IPS DF 6.9 (cell line): ENCODE data around the gene ALPL.

Experiments
- DNase-seq: peaks from one replicate; pipeline ENCODE4 v3.0.0-alpha.2; 2013; ENCODE audit warnings: low read depth, low spot score
- H3K27ac ChIP-seq: one replicate; pipeline ENCODE4 v1.5.1; 2013; ENCODE audit warnings: low read length, control low read depth
- H3K27me3 ChIP-seq: 2 replicates; pipeline ENCODE4 v1.6.1; 2013; ENCODE audit warnings: mild to moderate bottlenecking, low read length; ENCODE audit not compliant: control insufficient read depth, insufficient read depth
- H3K36me3 ChIP-seq: 2 replicates; pipeline ENCODE4 v1.6.1; 2013; ENCODE audit warnings: low read length; ENCODE audit not compliant: control insufficient read depth, insufficient read depth
- H3K4me1 ChIP-seq: 2 replicates; pipeline ENCODE4 v1.6.1; 2013; ENCODE audit warnings: low read length; ENCODE audit not compliant: control insufficient read depth, insufficient read depth
- H3K4me3 ChIP-seq: 2 replicates; pipeline ENCODE4 v1.5.1; 2013; ENCODE audit warnings: mild to moderate bottlenecking, low read length
- H3K9me3 ChIP-seq: 2 replicates; pipeline ENCODE4 v1.6.1; 2013; ENCODE audit warnings: low read length, inconsistent platforms; ENCODE audit not compliant: control insufficient read depth, insufficient read depth
- WGBS: extraction: QIAGEN DNeasy Blood & Tissue Kit; methylation state at CpG from one replicate; pipeline ENCODE4 v1.1.7; 2013; ENCODE audit warnings: mixed read lengths, missing lambda C conversion rate; ENCODE audit not compliant: insufficient read length, insufficient coverage; 5-methylcytosine and 5-hydroxymethylcytosine counted together

Gene ALPL

DNA sequence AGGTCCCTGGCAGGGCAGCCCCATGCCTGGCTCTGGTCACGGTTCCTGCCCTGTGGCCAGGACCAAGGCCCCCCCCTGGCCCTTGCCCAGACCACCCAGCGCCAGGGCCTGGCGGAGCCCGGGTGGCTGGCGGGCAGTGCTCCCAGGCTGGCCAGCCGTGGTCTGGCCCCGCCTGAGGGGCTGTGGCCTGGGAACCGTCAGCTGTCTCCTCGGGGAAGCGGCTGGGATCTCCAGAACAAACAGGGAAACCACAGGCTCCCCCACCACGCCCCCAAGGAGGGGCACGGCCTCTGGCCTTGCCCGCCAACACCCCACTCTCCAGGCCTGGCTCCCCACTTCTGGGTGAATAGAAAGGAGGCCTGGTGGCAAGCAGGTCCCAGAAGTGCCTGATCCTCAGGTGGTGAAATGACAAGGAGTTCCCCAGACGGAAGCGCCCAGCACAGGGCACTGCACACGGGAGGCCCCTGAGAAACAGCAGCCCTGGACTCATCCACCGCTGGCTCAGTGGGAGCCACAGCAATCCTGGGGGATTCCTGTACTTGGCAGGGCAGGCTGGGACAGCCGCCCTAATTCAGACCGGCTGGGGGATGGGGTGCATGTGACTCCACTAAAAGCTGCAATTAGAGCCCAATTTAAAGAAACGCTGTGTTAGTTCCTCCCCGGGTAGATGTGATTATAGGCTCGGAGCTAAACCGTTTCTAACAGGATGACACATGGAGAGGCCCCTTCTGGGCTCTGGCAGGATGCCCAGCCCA lies 81.1 kb downstream of the ALPL start:
- DNase-seq, result no peak
- no peak overlapping the region for H3K27ac ChIP-seq

GRCh38 chr1:21590934-21591333 lies 81.7 kb downstream of the ALPL start:
- no peak for DNase-seq

More for the DNA sequence above, 81.1 kb downstream of the ALPL start:
- WGBS, result no CpG with 5 or more reads among the region's 23 CpGs
- H3K4me1 ChIP-seq, result peaks cover 6% of the 10 kb centered on the region; the same call in 1 of the 2 replicates
- no peak overlapping the region for H3K4me3 ChIP-seq
- no peaks in the 10 kb centered on the region; the same call in 1 of the 2 replicates for H3K36me3 ChIP-seq
- no peaks in the 10 kb centered on the region for H3K9me3 ChIP-seq
- H3K27me3 ChIP-seq, result no peaks in the 10 kb centered on the region

DNA sequence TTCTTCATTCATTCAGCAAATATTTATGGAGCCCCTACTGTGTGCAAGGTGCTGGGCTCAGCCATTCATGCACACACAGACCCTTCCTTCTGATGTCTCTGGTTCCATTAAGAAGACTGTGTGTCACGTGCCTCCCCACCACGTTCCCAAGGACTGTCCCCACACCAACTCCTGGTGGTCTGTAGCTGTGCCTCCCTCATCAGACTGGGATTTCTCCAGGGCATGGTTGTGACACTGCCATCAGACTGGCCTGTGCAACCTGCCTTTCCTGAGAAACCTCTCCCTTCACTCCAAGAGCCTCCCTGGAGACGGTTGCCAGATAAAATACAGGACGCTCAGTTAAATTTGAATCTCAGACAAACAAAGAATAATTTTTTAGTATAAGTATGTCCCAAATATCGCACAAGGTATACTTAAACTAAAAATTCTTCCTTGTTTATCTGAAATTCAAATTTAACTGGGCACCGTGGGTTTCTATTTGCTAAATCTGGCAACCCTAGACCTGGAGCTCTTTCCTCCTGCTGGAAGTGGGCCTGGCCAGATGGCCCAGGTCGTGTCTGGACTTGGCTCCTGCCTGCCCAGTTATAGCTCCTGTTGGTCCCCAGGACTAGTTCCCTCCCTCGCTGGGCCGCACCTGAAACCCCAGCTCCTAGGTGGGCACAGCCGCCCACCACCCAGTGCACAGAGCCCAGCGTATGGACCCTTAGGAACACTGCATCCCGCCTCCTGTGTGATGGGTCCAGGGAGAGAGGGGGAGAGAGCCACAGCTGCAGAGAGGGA lies 83.1 kb downstream of the ALPL start:
- Histone ChIP-seq H3K27ac (no peak overlapping the region), H3K4me3 (no peak overlapping the region), H3K36me3 (no peaks in the 10 kb centered on the region; the same call in 1 of the 2 replicates), H3K9me3 (no peaks in the 10 kb centered on the region), H3K4me1 (peaks cover 6% of the 10 kb centered on the region; the same call in 1 of the 2 replicates), H3K27me3 (no peaks in the 10 kb centered on the region)
- no CpG with 5 or more reads among the region's 12 CpGs for WGBS
- no peak for DNase-seq

More at GRCh38 chr1:21590934-21591333, 81.7 kb downstream of the ALPL start:
- H3K9me3 ChIP-seq, result no peaks in the 10 kb centered on the region
- H3K4me3 ChIP-seq, result no peak overlapping the region
- peaks cover 6% of the 10 kb centered on the region; the same call in 1 of the 2 replicates for H3K4me1 ChIP-seq
- H3K36me3 ChIP-seq, result no peaks in the 10 kb centered on the region; the same call in 1 of the 2 replicates
- no peak overlapping the region for H3K27ac ChIP-seq
- H3K27me3 ChIP-seq, result no peaks in the 10 kb centered on the region
- no CpG with 5 or more reads among the region's 13 CpGs for WGBS

DNA sequence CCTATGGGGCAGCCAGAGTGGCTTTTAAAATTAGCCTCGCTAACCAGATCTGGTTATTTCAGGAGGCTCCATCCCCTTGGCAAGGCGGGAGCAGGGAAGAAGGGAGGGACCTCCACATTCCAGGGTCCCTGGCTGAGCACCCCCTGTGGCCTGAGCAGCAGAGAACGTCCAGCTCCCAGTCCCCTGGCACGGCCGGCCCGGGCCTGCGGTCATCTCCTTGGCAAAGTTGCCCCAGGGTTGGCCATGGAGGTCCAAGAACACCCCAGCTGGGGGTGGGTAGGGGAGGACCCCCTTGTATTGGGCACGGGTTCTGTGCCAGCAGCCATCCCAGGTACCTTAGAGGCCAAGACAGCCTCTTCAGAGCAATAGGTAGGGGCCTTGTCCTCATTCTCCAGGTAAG lies 84.0 kb downstream of the ALPL start:
- no CpG with 5 or more reads among the region's 8 CpGs for WGBS
- H3K27ac ChIP-seq, result no peak overlapping the region
- DNase-seq, result no peak
- no peaks in the 10 kb centered on the region for H3K9me3 ChIP-seq
- H3K4me3 ChIP-seq, result no peak overlapping the region
- no peaks in the 10 kb centered on the region for H3K27me3 ChIP-seq
- no peaks in the 10 kb centered on the region; the same call in 1 of the 2 replicates for H3K36me3 ChIP-seq
- peaks cover 6% of the 10 kb centered on the region; the same call in 1 of the 2 replicates for H3K4me1 ChIP-seq

- no peak for DNase-seq
- peaks cover 6% of the 10 kb centered on the region; the same call in 1 of the 2 replicates for H3K4me1 ChIP-seq
- no CpG with 5 or more reads among the region's 11 CpGs for WGBS
- no peaks in the 10 kb centered on the region for H3K27me3 ChIP-seq
- H3K36me3 ChIP-seq, result no peaks in the 10 kb centered on the region; the same call in 1 of the 2 replicates
- H3K4me3 ChIP-seq, result no peak overlapping the region
- H3K9me3 ChIP-seq, result no peaks in the 10 kb centered on the region
- H3K27ac ChIP-seq, result no peak overlapping the region
Measured at GRCh38 chr1:21594501-21594900, 85.3 kb downstream of the ALPL start.

DNA sequence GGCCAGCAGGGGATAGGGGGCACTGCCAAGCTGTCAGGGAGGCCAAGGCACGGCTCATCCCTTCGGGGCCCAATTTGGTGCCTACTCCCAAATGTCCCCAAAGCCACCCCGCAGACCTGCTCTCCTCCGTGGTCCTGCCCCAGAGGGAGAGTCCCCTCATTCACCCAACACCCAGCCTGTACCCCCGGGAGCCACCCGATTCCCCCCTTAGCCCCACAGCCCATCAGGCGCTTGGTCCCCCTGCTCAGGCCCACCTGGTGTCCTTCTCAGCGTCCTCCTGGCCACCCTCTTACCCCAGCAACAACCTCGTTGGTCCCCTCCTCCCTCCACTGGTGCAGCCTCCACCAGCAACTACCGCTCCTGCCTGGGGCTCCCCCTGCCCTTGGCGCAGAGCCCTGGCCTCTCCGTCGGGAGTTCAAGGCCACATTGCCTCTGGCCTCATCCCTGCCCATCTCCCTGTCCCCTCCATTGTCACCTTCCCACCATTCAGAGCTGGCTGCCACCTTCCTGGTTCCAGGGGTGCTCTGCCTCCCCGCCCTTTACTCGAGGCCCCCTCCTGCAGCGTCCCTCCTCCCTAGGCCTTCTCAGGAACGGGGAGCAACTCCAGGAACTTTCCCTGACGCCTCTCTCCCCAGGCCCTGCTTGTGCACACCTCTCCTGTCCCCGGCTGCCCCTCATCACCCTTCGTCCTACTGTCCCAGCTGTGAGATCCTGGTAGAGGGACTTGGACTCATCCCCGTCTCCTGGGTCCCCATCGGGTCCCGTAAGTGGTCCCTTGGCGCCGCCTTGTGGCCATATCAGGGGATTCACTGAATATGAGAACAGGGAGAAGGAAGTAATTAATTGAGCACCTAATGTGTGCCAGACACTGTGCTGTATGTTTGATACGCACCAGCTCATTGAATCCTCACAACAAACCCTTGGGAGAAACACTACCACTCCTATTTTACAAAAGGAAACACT lies 86.0 kb downstream of the ALPL start:
- no peak overlapping the region for H3K4me3 ChIP-seq
- DNase-seq, result no peak
- WGBS, result no CpG with 5 or more reads among the region's 26 CpGs
- H3K9me3 ChIP-seq, result no peaks in the 10 kb centered on the region
- no peaks in the 10 kb centered on the region for H3K27me3 ChIP-seq
- H3K4me1 ChIP-seq, result peaks cover 6% of the 10 kb centered on the region; the same call in 1 of the 2 replicates
- no peak overlapping the region for H3K27ac ChIP-seq
- H3K36me3 ChIP-seq, result no peaks in the 10 kb centered on the region; the same call in 1 of the 2 replicates

- DNase-seq, result no peak
- Histone ChIP-seq H3K27ac (no peak overlapping the region), H3K27me3 (no peaks in the 10 kb centered on the region), H3K4me3 (no peak overlapping the region), H3K36me3 (no peaks in the 10 kb centered on the region; the same call in 1 of the 2 replicates), H3K4me1 (peaks cover 3% of the 10 kb centered on the region; the same call in 1 of the 2 replicates), H3K9me3 (no peaks in the 10 kb centered on the region)
- no CpG with 5 or more reads among the region's 11 CpGs for WGBS
Measured at GRCh38 chr1:21596174-21596573, 87.0 kb downstream of the ALPL start.

DNA sequence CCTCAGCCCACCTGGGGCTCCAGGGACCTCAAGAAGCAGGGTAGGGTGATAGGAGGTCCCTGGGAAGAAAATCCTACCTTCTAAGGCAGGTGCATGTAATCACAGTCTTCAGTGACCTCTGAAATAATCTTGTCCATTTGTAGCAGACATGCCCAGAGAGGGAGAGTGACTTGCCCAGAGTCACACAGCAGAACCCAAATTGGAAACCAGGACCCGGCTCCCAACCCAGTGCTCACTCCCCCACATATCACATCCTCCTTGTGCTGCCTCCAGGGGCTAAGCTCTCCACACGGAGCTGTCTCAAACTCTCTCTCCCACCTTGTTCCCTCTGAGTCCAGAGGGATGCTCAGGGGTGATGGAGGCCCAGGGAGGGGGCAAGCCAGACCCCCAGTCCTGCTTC lies 87.4 kb downstream of the ALPL start:
- no peak overlapping the region for H3K4me3 ChIP-seq
- H3K27me3 ChIP-seq, result no peaks in the 10 kb centered on the region
- no peak for DNase-seq
- peaks cover 3% of the 10 kb centered on the region; the same call in 1 of the 2 replicates for H3K4me1 ChIP-seq
- WGBS, result no CpG with 5 or more reads among the region's 2 CpGs
- no peaks in the 10 kb centered on the region for H3K9me3 ChIP-seq
- H3K36me3 ChIP-seq, result no peaks in the 10 kb centered on the region; the same call in 1 of the 2 replicates
- no peak overlapping the region for H3K27ac ChIP-seq

DNA sequence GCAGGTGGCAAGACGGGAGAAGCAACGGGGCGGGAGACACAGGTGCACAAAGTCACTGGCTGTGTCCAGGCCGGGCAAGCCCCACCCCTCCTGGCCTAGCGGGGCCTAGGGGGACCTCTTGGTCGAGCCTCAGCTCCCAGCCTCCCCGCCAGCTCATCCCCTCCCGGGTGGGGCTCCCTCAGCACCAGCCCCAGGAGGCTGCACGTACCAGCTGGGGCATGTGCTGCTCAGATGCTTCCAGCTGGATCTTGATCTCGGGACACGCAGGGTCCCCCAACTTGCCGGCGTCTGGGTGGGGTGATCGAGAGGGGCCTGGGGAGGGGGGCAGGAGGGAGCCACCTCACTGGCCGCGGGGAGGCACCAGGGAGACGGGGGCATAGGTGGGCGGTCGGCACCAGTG lies 88.5 kb downstream of the ALPL start:
- no CpG with 5 or more reads among the region's 19 CpGs for WGBS
- no peaks in the 10 kb centered on the region for H3K27me3 ChIP-seq
- no peaks in the 10 kb centered on the region for H3K4me1 ChIP-seq
- no peak overlapping the region for H3K4me3 ChIP-seq
- H3K36me3 ChIP-seq, result no peaks in the 10 kb centered on the region; the same call in 1 of the 2 replicates
- H3K9me3 ChIP-seq, result no peaks in the 10 kb centered on the region
- no peak for DNase-seq
- H3K27ac ChIP-seq, result no peak overlapping the region
